ENCODE measurements around the gene MAP1B. TPM values are rescaled to one million over a fixed set of nuclear protein-coding genes. Genes with fewer than 3 reads are reported as not detected.

Gene MAP1B
- total RNA-seq, 1 donor from 2014 or later, result 2,530 TPM

- no peak overlapping the region for H3K27ac Mint-ChIP-seq (ENCODE audit: unreplicated experiment)
- no peak for DNase-seq
- peaks cover 6% of the 10 kb centered on the region for H3K36me3 Mint-ChIP-seq (ENCODE audit: unreplicated experiment)
- TF ChIP-seq, protein P1, sequence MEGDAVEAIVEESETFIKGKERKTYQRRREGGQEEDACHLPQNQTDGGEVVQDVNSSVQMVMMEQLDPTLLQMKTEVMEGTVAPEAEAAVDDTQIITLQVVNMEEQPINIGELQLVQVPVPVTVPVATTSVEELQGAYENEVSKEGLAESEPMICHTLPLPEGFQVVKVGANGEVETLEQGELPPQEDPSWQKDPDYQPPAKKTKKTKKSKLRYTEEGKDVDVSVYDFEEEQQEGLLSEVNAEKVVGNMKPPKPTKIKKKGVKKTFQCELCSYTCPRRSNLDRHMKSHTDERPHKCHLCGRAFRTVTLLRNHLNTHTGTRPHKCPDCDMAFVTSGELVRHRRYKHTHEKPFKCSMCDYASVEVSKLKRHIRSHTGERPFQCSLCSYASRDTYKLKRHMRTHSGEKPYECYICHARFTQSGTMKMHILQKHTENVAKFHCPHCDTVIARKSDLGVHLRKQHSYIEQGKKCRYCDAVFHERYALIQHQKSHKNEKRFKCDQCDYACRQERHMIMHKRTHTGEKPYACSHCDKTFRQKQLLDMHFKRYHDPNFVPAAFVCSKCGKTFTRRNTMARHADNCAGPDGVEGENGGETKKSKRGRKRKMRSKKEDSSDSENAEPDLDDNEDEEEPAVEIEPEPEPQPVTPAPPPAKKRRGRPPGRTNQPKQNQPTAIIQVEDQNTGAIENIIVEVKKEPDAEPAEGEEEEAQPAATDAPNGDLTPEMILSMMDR (IDR thresholded peaks at IDR 0.05; ENCODE audit: partially characterized antibody, unreplicated experiment), result no peak
- no peak overlapping the region for H3K4me3 Mint-ChIP-seq (ENCODE audit: unreplicated experiment)
- H3K4me1 Mint-ChIP-seq (ENCODE audit: low read depth, unreplicated experiment), result peaks cover 12% of the 10 kb centered on the region
- H3K27me3 Mint-ChIP-seq (ENCODE audit: unreplicated experiment), result no peaks in the 10 kb centered on the region
- H3K9me3 Mint-ChIP-seq (ENCODE audit: unreplicated experiment), result no peaks in the 10 kb centered on the region
These were observed 117.7 kb downstream of the MAP1B start for GRCh38 chr5:72224946-72225463.

DNA sequence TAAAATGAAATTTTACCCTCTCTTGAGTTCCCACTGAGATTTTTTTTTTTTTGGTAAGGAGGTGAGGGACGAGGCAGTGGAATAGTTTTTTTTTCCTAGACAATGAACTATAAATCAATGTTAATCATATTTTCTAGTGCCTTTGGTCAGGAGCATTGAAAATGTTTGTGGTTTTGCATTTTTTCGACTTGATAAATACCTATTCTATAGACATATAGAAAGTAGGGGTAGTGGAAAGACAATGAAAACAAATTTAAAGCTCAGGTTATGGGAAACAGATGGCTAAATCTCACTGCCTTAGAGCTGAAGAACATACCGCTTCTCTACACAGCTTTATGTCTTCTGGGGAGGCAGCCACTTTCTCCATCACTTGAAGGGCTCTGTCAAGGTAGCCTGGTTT is 118.5 kb downstream of the MAP1B start:
- Mint-ChIP-seq H3K9me3 (ENCODE audit: unreplicated experiment) (no peaks in the 10 kb centered on the region), H3K4me1 (ENCODE audit: low read depth, unreplicated experiment) (peaks cover 12% of the 10 kb centered on the region), H3K27me3 (ENCODE audit: unreplicated experiment) (no peaks in the 10 kb centered on the region), H3K4me3 (ENCODE audit: unreplicated experiment) (no peak overlapping the region), H3K36me3 (ENCODE audit: unreplicated experiment) (peaks cover 6% of the 10 kb centered on the region), H3K27ac (ENCODE audit: unreplicated experiment) (no peak overlapping the region)
- no peak for DNase-seq
- TF ChIP-seq, protein P1 (IDR thresholded peaks at IDR 0.05; ENCODE audit: partially characterized antibody, unreplicated experiment), result no peak

DNA sequence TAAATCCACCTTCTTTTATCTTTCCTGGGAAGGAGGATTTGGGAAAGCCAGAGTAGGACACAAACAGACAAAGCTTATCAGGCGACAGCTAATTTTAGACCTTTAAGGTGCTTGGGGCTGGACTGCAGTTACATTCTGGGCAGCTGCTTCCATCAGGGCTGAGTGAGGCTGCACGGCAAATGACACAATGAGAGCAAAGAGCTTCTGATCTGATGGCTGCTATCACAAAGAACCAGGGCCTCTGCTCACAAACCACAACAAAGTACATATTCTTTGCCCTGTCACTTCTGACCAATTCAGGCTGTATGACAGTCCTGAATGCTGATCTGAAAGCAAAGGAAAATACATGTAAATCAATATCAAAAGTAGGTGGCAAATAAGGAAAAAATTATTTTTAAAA is 119.7 kb downstream of the MAP1B start:
- H3K4me1 Mint-ChIP-seq (ENCODE audit: low read depth, unreplicated experiment), result peaks cover 10% of the 10 kb centered on the region
- H3K36me3 Mint-ChIP-seq (ENCODE audit: unreplicated experiment), result peaks cover 6% of the 10 kb centered on the region
- H3K9me3 Mint-ChIP-seq (ENCODE audit: unreplicated experiment), result no peaks in the 10 kb centered on the region
- DNase-seq, result no peak
- no peak overlapping the region for H3K27ac Mint-ChIP-seq (ENCODE audit: unreplicated experiment)
- TF ChIP-seq, protein P1 (IDR thresholded peaks at IDR 0.05; ENCODE audit: partially characterized antibody, unreplicated experiment), result no peak
- no peak overlapping the region for H3K4me3 Mint-ChIP-seq (ENCODE audit: unreplicated experiment)
- no peaks in the 10 kb centered on the region for H3K27me3 Mint-ChIP-seq (ENCODE audit: unreplicated experiment)

DNA sequence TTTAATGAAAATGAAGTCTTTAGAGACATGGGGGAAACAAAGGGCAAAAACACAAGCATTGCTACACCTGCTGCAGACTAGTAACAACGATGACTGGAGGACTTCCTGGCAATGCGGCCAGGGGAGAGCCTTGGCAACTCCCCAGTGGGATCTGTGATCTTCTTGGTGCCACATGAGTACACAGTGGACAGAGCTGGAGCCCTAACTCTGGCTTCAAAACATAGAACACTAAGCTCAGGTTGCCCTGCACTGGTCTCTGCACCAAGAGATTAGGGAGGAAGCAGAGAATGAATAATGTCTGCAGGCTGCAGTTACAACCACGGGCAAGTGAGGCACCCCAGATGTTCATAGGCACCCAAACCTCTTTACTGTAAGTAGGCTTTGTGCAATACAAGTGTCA is 121.7 kb downstream of the MAP1B start:
- no peaks in the 10 kb centered on the region for H3K9me3 Mint-ChIP-seq (ENCODE audit: unreplicated experiment)
- H3K36me3 Mint-ChIP-seq (ENCODE audit: unreplicated experiment), result peaks cover 6% of the 10 kb centered on the region
- no peak overlapping the region for H3K4me3 Mint-ChIP-seq (ENCODE audit: unreplicated experiment)
- no peak overlapping the region for H3K27ac Mint-ChIP-seq (ENCODE audit: unreplicated experiment)
- H3K27me3 Mint-ChIP-seq (ENCODE audit: unreplicated experiment), result no peaks in the 10 kb centered on the region
- H3K4me1 Mint-ChIP-seq (ENCODE audit: low read depth, unreplicated experiment), result peaks cover 10% of the 10 kb centered on the region
- no peak for DNase-seq
- TF ChIP-seq, protein P1 (IDR thresholded peaks at IDR 0.05; ENCODE audit: partially characterized antibody, unreplicated experiment), result no peak

GRCh38 chr5:72231991-72232703 is 124.9 kb downstream of the MAP1B start:
- TF ChIP-seq, protein P1 (IDR thresholded peaks at IDR 0.05; ENCODE audit: partially characterized antibody, unreplicated experiment), result no peak
- H3K9me3 Mint-ChIP-seq (ENCODE audit: unreplicated experiment), result no peaks in the 10 kb centered on the region
- H3K27ac Mint-ChIP-seq (ENCODE audit: unreplicated experiment), result no peak overlapping the region
- no peaks in the 10 kb centered on the region for H3K36me3 Mint-ChIP-seq (ENCODE audit: unreplicated experiment)
- no peak overlapping the region for H3K4me3 Mint-ChIP-seq (ENCODE audit: unreplicated experiment)
- DNase-seq, result no peak
- no peaks in the 10 kb centered on the region for H3K27me3 Mint-ChIP-seq (ENCODE audit: unreplicated experiment)
- peaks cover 4% of the 10 kb centered on the region for H3K4me1 Mint-ChIP-seq (ENCODE audit: low read depth, unreplicated experiment)
